GM19452 (cell line): ENCODE data around the gene LRRC3B.
A peak's percentile ranks its signal among the peaks of the same experiment; 100 is the strongest.

Experiments
- ATAC-seq: cut with Tn5 transposase; IDR thresholded peaks from one replicate; pipeline ENCODE4 v1.9.1; 2021; ENCODE audit not compliant: unreplicated experiment

The LRRC3B gene

GRCh38 chr3:26704736-26705135, 82.2 kb downstream of the LRRC3B start:
- ATAC-seq: no peak

- no peak for ATAC-seq
Measured at GRCh38 chr3:26708501-26708900, 85.9 kb downstream of the LRRC3B start.

GRCh38 chr3:26712211-26713026, 89.8 kb downstream of the LRRC3B start:
- peak; percentile 74 for ATAC-seq

GRCh38 chr3:26713091-26713490, 90.5 kb downstream of the LRRC3B start:
- ATAC-seq: no peak

- ATAC-seq: no peak
Measured at GRCh38 chr3:26714485-26714884, 91.9 kb downstream of the LRRC3B start.

- no peak for ATAC-seq
Measured at GRCh38 chr3:26715431-26715830, 92.9 kb downstream of the LRRC3B start.

GRCh38 chr3:26718315-26718714, 95.7 kb downstream of the LRRC3B start:
- no peak for ATAC-seq

- ATAC-seq: no peak
Measured at GRCh38 chr3:26719134-26719533, 96.6 kb downstream of the LRRC3B start.

GRCh38 chr3:26721047-26721446, 98.5 kb downstream of the LRRC3B start:
- ATAC-seq: no peak

- no peak for ATAC-seq
Measured at GRCh38 chr3:26731843-26732242, 109.3 kb downstream of the LRRC3B start.

- no peak for ATAC-seq
Measured at GRCh38 chr3:26750263-26750662, 127.7 kb downstream of the LRRC3B start.

- ATAC-seq: no peak
Measured at GRCh38 chr3:26752466-26752865, 129.9 kb downstream of the LRRC3B start.

- ATAC-seq: no peak
Measured at GRCh38 chr3:26753095-26753494, 130.5 kb downstream of the LRRC3B start.

GRCh38 chr3:26757978-26758377, 135.4 kb downstream of the LRRC3B start:
- ATAC-seq: no peak
